H1 (cell line): ENCODE results near the gene KRT37.

Source experiments
- BRCA1 ChIP-seq: IDR thresholded peaks from 2 replicates; pipeline ENCODE4 v1.6.1; 2012; ENCODE audit warnings: low read depth, low read length, improper control_type of control experiment
- CREB1 ChIP-seq: IDR thresholded peaks from 2 replicates; pipeline ENCODE4 v1.6.1; 2012; ENCODE audit warnings: inconsistent platforms
- CTCF ChIP-seq, 3 experiments: IDR thresholded peaks; 1 replicate in 2 of 3; 2 replicates in 1 of 3; pipeline versions ENCODE4 v1.5.1 to v1.6.1; 2011; ENCODE audit warnings: low read length in 3 of 3, mild to moderate bottlenecking in 3 of 3, inconsistent platforms in 2 of 3, low read depth in 1 of 3, moderate library complexity in 1 of 3; ENCODE audit not compliant: insufficient read depth in 1 of 3; ENCODE audit errors: control extremely low read depth in 1 of 3
- EZH2 ChIP-seq: fragments of 200-600 bp; sonication (generic); IDR thresholded peaks from 2 replicates; pipeline ENCODE4 v1.7.1; 2012; ENCODE audit warnings: low read depth, mild to moderate bottlenecking, moderate library complexity, low read length, inconsistent platforms; ENCODE audit not compliant: severe bottlenecking
- NANOG ChIP-seq: IDR thresholded peaks from 2 replicates; pipeline ENCODE4 v1.6.1; 2011; ENCODE audit warnings: low read length, low read depth, mild to moderate bottlenecking, inconsistent platforms; ENCODE audit not compliant: insufficient read depth, poor library complexity, severe bottlenecking
- POLR2A ChIP-seq, 2 experiments: IDR thresholded peaks; 1 replicate in 1 of 2; 2 replicates in 1 of 2; pipeline ENCODE4 v1.6.1; 2011; ENCODE audit warnings: low read depth in 2 of 2, low read length in 2 of 2, mild to moderate bottlenecking in 2 of 2; ENCODE audit errors: control extremely low read depth in 1 of 2
- POLR2AphosphoS5 ChIP-seq: IDR thresholded peaks from 2 replicates; pipeline ENCODE4 v1.6.1; 2011; ENCODE audit warnings: low read depth, low read length
- SIN3A ChIP-seq, 2 experiments: IDR thresholded peaks in 1 of 2; conservative IDR thresholded peaks in 1 of 2; 2 replicates each; pipeline ENCODE4 v1.6.1; 2011 to 2012; ENCODE audit warnings: low read length in 2 of 2, improper control_type of control experiment in 1 of 2, low read depth in 1 of 2, mild to moderate bottlenecking in 1 of 2
- SP1 ChIP-seq: IDR thresholded peaks from 2 replicates; pipeline ENCODE4 v1.6.1; 2011; ENCODE audit warnings: low read depth, low read length
- SP2 ChIP-seq: IDR thresholded peaks from 2 replicates; pipeline ENCODE4 v1.6.1; 2012; ENCODE audit warnings: mild to moderate bottlenecking, low read length, inconsistent platforms

- TF ChIP-seq CREB1 (no peak), NANOG (no peak), SIN3A (conservative IDR thresholded peaks at IDR 0.05 in 1 of 2, IDR thresholded peaks at IDR 0.05 in 1 of 2; ENCODE audit: low read depth in 1 of 2, low read length in 2 of 2) (no peak), POLR2AphosphoS5 (no peak), EZH2 (no peak), BRCA1 (no peak), POLR2A (IDR thresholded peaks at IDR 0.05; ENCODE audit: control extremely low read depth in 1 of 2, low read depth in 2 of 2, low read length in 2 of 2) (no peak), SP1 (no peak), CTCF (IDR thresholded peaks at IDR 0.05; ENCODE audit: control extremely low read depth in 1 of 3, insufficient read depth in 1 of 3, low read depth in 1 of 3, low read length in 3 of 3) (no peak), SP2 (no peak)
Measured at GRCh38 chr17:41419716-41420115, 4.7 kb downstream of the KRT37 start.
